Mesothelial cell of epicardium (in vitro differentiated cells): Measurements from ENCODE around the gene THADA. TPM values are rescaled to one million over a fixed set of nuclear protein-coding genes. Genes with fewer than 3 reads are reported as not detected.
A peak's percentile ranks its signal among the peaks of the same experiment; 100 is the strongest.
"Not testable (repeated sequence)": the region's sequence is repeated elsewhere in the genome, so short reads cannot be mapped to it uniquely, and the experiment has no call there.

ENCODE experiments used
- DNase-seq, 2 experiments: peaks; one replicate each; pipeline ENCODE4 v3.0.0; 2021; ENCODE audit warnings: low spot score in 2 of 2; ENCODE audit not compliant: unreplicated experiment in 2 of 2
- H3K27ac Mint-ChIP-seq: 2 replicates; pipeline ENCODE4 v1.8.0; 2021; ENCODE audit warnings: mixed read lengths
- H3K27me3 Mint-ChIP-seq: 2 replicates; pipeline ENCODE4 v1.8.0; 2021; ENCODE audit warnings: low read depth, mixed read lengths
- H3K36me3 Mint-ChIP-seq: 2 replicates; pipeline ENCODE4 v1.8.0; 2021; ENCODE audit warnings: mixed read lengths
- H3K4me1 Mint-ChIP-seq: 2 replicates; pipeline ENCODE4 v1.8.0; 2021; ENCODE audit warnings: mixed read lengths
- H3K4me3 Mint-ChIP-seq: 2 replicates; pipeline ENCODE4 v1.8.0; 2021; ENCODE audit warnings: mild to moderate bottlenecking, moderate library complexity, mixed read lengths
- H3K9me3 Mint-ChIP-seq: 2 replicates; pipeline ENCODE4 v1.8.0; 2021; ENCODE audit warnings: mixed read lengths
- total RNA-seq: library from RNA; stranded (reverse); gene quantifications from 3 replicates; pipeline ENCODE4 v1.2.1, GENCODE V29; 2021
- TF ChIP-seq, protein P1 (sequence below): fragments of 200-600 bp; sonication (generic); IDR thresholded peaks from one replicate; pipeline ENCODE4 v1.5.0; 2021; ENCODE audit warnings: antibody characterized with exemption; ENCODE audit not compliant: unreplicated experiment

THADA gene
- total RNA-seq, 1 donor from 2014 or later = 33.6 TPM

DNA sequence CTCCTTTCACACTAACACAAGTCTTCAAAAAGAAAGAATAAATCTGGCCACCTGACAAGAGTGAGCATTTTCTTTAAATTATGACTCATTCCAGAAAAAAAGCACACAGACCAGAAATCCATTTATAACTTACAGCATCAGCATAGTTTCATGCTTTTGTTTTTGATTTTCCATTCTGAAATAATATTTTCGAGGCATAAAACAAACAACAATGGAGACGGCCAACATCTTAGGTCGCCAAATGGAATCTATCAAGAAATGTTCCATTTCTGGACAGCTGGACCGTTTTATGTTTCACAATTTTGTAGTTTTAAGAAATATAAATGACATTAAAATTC is 204.0 kb downstream of the THADA start:
- TF ChIP-seq, protein P1, sequence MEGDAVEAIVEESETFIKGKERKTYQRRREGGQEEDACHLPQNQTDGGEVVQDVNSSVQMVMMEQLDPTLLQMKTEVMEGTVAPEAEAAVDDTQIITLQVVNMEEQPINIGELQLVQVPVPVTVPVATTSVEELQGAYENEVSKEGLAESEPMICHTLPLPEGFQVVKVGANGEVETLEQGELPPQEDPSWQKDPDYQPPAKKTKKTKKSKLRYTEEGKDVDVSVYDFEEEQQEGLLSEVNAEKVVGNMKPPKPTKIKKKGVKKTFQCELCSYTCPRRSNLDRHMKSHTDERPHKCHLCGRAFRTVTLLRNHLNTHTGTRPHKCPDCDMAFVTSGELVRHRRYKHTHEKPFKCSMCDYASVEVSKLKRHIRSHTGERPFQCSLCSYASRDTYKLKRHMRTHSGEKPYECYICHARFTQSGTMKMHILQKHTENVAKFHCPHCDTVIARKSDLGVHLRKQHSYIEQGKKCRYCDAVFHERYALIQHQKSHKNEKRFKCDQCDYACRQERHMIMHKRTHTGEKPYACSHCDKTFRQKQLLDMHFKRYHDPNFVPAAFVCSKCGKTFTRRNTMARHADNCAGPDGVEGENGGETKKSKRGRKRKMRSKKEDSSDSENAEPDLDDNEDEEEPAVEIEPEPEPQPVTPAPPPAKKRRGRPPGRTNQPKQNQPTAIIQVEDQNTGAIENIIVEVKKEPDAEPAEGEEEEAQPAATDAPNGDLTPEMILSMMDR = no peak
- no peaks in the 10 kb centered on the region for H3K9me3 Mint-ChIP-seq
- peaks cover 54% of the 10 kb centered on the region for H3K4me1 Mint-ChIP-seq
- H3K27me3 Mint-ChIP-seq = no peaks in the 10 kb centered on the region
- peaks cover 5% of the 10 kb centered on the region for H3K36me3 Mint-ChIP-seq
- peak overlapping the region; percentile 55 for H3K27ac Mint-ChIP-seq
- no peak for DNase-seq
- H3K4me3 Mint-ChIP-seq = no peak overlapping the region

- Mint-ChIP-seq H3K36me3 (peaks cover 5% of the 10 kb centered on the region), H3K27me3 (no peaks in the 10 kb centered on the region), H3K27ac (peak overlapping the region; percentile 55), H3K4me3 (no peak overlapping the region), H3K4me1 (peaks cover 55% of the 10 kb centered on the region), H3K9me3 (no peaks in the 10 kb centered on the region)
- no peak for DNase-seq
- TF ChIP-seq, protein P1 = no peak
Observed at GRCh38 chr2:43391201-43391877, 204.5 kb downstream of the THADA start.

- H3K36me3 Mint-ChIP-seq = peaks cover 3% of the 10 kb centered on the region
- H3K27ac Mint-ChIP-seq = peak overlapping the region; percentile 23
- no peak for DNase-seq
- no peaks in the 10 kb centered on the region for H3K9me3 Mint-ChIP-seq
- no peaks in the 10 kb centered on the region for H3K27me3 Mint-ChIP-seq
- TF ChIP-seq, protein P1 = no peak
- H3K4me3 Mint-ChIP-seq = no peak overlapping the region
- H3K4me1 Mint-ChIP-seq = peaks cover 49% of the 10 kb centered on the region
Observed at GRCh38 chr2:43389581-43390466, 206.0 kb downstream of the THADA start.

DNA sequence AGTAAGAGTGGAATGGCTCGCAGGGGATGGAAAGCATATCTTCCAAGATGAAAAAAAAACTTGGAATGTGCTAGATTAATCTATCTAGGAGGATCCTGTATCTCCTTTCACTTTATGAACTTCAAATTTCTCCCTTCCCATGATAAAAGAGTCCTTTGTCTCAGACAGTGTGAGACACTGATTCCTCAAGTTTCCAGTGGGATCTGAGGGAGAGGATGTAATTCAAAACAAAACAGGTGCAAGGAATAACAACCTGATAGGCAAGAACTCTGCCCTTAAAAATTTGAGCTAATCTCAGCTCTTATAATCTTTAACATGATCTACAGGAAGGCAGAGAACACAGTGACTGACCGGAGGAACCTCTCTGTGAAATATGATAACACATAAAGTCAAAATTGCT is 207.5 kb downstream of the THADA start:
- Mint-ChIP-seq H3K27me3 (no peaks in the 10 kb centered on the region), H3K9me3 (no peaks in the 10 kb centered on the region), H3K27ac (peak overlapping the region; percentile 70), H3K4me3 (no peak overlapping the region), H3K4me1 (peaks cover 42% of the 10 kb centered on the region), H3K36me3 (peaks cover 3% of the 10 kb centered on the region)
- TF ChIP-seq, protein P1 = no peak
- no peak for DNase-seq

- Mint-ChIP-seq H3K27me3 (no peaks in the 10 kb centered on the region), H3K4me3 (no peak overlapping the region), H3K36me3 (no peaks in the 10 kb centered on the region), H3K9me3 (no peaks in the 10 kb centered on the region), H3K27ac (peak overlapping the region; percentile 84), H3K4me1 (peaks cover 41% of the 10 kb centered on the region)
- TF ChIP-seq, protein P1 = no peak
- no peak for DNase-seq
Observed at GRCh38 chr2:43387092-43388062, 208.5 kb downstream of the THADA start.

DNA sequence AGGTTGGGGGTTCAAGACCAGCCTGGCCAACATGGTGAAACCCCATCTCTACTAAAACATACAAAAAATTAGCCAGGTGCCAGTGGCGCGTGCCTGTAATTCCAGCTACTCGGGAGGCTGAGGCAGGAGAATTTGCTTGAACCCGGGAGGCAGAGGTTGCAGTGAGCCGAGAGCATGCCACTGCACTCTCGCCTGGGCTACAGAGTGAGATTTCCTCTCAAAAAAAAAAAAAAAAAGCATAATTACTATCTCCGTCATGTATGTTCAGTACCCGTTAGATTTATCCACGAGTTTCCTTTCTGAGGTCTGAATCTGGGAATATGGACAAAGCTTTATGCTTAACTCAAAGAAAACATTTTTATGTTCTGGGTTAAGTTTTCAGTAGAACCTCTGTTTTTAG is 209.2 kb downstream of the THADA start:
- not testable (repeated sequence) for H3K9me3 Mint-ChIP-seq, DNase-seq, H3K4me3 Mint-ChIP-seq, H3K36me3 Mint-ChIP-seq, H3K27me3 Mint-ChIP-seq
- peaks cover 36% of the 10 kb centered on the region for H3K4me1 Mint-ChIP-seq
- peak overlapping the region; percentile 84 for H3K27ac Mint-ChIP-seq
